Amniotic epithelial cell (primary cell): Measurements from ENCODE around the gene MYLK.
"Not testable (repeated sequence)": the region's sequence is repeated elsewhere in the genome, so short reads cannot be mapped to it uniquely, and the experiment has no call there.

ENCODE experiments used
- DNase-seq: peaks from one replicate; pipeline ENCODE4 v3.0.0-alpha.2; 2010; ENCODE audit warnings: low read depth

Gene MYLK, protein sequence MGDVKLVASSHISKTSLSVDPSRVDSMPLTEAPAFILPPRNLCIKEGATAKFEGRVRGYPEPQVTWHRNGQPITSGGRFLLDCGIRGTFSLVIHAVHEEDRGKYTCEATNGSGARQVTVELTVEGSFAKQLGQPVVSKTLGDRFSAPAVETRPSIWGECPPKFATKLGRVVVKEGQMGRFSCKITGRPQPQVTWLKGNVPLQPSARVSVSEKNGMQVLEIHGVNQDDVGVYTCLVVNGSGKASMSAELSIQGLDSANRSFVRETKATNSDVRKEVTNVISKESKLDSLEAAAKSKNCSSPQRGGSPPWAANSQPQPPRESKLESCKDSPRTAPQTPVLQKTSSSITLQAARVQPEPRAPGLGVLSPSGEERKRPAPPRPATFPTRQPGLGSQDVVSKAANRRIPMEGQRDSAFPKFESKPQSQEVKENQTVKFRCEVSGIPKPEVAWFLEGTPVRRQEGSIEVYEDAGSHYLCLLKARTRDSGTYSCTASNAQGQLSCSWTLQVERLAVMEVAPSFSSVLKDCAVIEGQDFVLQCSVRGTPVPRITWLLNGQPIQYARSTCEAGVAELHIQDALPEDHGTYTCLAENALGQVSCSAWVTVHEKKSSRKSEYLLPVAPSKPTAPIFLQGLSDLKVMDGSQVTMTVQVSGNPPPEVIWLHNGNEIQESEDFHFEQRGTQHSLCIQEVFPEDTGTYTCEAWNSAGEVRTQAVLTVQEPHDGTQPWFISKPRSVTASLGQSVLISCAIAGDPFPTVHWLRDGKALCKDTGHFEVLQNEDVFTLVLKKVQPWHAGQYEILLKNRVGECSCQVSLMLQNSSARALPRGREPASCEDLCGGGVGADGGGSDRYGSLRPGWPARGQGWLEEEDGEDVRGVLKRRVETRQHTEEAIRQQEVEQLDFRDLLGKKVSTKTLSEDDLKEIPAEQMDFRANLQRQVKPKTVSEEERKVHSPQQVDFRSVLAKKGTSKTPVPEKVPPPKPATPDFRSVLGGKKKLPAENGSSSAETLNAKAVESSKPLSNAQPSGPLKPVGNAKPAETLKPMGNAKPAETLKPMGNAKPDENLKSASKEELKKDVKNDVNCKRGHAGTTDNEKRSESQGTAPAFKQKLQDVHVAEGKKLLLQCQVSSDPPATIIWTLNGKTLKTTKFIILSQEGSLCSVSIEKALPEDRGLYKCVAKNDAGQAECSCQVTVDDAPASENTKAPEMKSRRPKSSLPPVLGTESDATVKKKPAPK (N-terminal part only)

DNA sequence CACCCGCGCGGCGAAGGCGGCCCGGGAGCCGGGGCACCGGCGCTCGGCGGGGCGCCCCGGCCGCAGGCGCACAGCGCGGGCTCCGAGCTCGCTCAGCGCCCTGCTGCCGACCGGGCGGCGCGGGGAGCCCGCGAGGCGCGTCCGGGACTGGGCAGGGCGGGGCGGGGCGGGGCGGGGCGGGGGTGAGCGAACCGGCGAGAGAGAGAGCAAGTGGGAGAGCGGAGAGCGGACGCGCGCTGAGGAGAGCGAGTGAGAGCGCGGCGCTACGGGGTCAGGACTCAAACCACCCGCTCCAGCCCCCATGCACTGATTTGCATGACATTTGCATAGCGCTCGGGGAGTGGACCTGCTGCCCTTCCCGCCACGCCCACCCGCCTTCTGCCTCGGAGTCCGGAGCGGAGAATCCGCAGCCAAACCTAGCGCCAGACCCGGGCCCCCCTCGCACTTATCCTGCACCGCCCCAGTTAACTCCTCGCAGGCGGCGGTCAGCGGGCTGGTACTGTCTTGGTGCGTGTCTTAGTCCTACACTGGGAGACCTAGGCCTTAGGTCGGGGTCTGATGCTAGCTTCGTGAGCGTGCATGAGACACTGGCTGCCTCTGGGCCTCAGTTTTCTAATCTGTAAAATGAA, at the start of gene MYLK:
Gene MYLK, minus strand, starts transcription at position 130 of the 629 bp plus-strand sequence. CDS start 90,491 bp downstream, outside the sequence.
- peak; percentile 97 for DNase-seq

DNA sequence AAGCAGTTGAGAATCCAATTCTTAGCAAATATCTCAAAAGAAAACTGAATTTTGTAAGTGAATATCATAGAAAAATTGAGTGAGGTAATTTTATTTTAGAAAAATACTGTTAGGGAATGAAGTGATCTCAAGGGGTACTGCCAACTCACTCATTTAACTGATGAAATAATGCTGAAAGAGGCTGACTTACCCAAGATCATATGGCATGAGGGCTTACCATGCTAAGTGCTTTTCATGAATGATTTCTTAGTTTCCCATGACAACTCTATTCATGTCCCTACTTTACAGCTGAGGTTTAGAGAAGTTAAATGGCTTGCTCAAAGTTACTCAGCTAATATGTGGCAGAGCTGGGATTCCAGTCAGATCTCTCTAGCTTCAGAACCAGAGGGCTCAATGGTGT, 46.3 kb upstream of the MYLK start:
- no peak for DNase-seq

DNA sequence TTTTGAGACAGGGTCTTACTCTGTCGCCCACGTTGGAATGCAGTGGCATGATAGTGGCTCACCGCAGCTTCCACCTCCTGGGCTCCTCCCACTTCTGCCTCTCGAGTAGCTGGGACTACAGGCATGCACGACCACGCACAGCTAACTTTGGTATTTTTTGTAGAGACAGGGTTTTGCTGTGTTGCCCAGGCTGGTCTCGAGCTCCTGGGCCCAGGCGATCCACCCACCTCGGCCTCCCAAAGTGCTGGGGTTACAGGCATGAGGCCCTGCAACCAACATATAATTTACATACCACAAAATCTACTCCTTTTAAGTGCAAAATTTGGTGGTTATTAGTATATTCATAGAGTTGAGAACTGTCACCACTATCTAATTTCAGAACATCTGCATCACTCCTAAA, 45.2 kb upstream of the MYLK start:
- no peak for DNase-seq

DNA sequence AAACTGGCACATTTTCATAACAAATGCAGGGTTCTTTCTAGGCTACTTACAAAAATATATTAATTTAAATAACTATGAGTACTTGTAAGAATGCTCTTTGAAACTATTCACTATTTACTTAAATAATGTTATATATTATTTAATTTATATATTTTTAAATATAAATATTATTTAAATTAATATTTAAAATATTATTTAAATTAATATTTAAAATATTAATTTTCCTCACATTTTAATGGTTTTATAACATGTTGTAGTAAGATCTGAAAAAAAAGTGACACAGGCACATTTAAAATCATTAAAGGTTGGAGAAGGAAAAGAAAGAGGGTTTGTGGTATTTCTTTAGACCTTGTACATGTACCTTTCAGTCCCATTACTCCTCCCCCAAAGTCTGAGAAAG, 42.3 kb upstream of the MYLK start:
- no peak for DNase-seq

DNA sequence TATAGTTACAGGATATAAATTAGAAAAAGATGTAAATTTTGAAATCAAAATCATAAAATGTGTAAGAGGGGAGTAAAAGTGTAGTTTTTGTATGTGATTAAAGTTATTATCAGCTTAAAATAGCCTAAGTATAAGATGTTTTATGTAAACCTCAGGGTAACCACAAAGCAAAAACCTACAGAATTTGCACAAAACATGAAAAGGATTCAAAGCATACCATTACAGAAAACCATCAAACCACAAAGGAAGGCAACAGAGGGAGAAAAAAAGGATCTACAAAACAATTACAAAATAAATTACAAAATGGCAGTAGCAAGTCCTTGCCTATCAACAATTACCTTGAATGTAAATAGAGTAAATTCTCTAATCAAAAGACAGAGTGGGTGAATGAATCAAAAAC, 36.7 kb upstream of the MYLK start:
- DNase-seq: no peak

DNA sequence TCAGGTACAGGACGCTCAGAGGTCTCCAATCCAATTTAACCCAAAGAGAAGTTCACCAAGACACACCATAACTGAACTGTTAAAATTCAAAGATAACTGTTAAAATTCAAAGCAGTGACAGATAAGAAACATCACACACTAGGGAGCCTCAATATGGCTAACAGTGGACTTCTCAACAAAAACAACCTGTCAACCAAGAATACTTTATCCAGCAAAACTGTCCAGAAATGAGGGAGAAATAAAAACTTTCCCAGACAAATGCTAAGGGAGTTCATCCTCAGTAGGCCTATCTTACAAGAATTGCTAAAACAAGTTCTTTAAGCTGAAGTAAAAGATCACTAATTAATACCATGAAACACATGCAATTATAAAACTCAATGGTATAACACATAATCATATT, 36.3 kb upstream of the MYLK start:
- DNase-seq: peak; percentile 9

DNA sequence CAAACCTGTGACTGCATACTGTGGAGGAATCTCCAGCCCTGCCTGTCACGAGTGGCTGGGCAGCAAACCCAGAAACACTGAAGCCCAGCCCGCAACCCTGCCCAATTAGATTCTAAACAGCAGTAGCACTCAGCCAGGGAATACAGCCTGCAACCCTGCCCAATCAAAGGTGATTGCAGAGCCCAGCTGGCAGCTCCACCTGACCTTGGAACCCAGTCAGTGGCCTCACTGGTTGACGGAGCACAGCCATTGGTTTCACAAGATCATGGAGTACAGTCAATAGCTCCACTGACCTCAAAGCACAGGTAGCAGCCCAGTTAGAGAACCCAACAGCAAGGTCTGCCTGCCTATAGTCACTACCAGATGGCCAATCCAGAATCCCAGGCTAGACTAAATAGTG, 35.2 kb upstream of the MYLK start:
- DNase-seq: no peak

DNA sequence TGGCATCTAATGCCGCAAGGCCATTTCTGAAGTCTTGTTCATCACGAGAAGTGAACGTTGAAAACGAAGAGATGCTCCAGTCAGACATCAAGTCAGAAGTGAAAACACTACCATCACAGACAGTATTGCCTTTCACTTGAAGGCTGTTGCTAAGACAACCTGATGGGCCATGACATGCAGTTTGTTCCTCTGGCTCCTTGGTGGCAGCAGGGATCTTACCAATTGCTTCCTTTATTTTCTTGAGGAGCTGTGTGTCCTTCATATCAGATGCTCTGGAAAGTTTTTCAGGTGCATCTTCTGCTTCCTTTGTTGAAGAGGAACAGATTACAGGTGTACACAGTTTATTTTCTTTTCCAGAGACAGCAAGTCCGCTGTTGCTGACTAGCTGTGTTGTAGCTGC, 30.7 kb upstream of the MYLK start:
- no peak for DNase-seq

DNA sequence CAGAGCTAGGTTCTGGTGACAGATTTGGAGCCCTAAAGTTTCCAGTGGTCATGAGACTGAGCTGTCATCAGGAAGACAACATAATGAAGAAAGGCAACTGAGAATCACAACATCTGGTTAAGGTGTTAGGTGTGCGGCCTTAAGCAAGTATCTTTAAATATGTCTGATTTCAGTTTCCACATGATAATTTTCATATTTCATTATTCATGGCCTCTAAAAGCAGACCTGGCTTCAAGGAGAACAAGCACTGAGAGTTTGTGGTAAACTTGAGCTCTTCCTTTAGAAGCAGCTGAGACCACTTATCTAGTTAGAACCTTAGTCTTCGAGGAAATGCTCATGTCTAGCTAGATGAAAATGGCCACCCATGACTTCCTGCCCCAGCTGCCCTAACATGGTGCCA, 25.7 kb upstream of the MYLK start:
- DNase-seq: no peak

DNA sequence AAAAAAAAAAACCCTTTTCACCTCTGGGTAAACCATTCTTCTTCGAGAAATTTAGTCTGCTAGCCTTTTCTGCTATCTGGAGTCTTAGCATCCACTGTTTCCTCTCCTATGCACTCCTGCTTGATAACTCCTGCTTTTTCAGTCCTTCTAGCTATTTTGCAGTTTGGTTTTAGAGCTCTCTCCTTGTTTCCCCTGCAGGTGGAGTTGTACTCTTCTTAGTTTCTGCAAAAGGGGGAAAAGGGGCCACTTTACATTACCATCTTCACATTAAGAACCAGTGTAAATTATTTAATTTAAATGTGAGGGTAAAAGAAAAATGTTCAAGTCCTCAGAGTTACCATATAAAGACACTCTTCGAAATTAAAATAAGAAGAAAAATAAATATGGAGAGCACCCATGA, 23.6 kb upstream of the MYLK start:
- DNase-seq: no peak

DNA sequence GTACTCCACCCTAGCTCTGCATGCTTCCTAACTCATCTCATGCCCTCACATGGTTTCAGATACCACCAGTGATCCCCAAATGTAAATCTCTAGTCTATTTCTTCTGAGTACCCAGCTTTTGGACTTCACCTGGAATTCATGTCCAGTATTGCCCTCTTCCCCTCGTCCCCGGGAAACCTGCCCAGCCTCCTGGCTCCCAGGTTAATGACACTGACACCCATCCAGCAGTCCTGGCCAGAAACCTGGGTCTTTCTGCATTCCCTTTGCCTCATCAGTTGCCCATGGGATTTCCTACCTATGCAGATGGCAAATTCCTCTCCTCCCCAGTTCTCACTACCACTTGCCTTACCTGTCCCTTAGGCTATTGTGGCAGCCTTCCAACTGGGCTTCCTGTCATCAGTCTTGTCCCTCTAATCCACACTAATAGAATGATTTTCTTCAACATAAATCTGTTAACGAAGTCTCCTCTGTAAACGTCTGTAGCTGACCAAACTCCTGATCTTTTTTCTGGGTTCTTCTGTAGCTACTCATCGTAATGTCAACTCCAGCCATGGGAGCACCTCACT, 15.3 kb upstream of the MYLK start:
- DNase-seq: no peak

DNA sequence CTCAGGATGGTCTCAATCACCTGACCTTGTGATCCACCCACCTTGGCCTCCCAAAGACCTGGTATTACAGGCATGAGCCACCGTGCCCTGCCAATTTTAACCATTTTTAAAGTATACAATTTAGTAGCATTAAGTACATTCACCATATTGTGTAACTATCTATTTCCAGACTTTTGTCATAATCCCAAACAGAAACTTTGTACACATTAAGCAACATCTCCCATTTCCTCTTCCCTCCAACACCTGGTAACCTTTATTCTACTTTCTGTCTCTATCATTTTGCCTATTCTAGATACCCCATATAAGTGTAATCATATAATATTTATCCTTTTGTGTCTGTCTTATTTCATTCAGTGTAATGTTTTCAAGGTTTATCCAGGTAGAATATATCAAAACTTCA, 8.9 kb upstream of the MYLK start:
- no peak for DNase-seq

DNA sequence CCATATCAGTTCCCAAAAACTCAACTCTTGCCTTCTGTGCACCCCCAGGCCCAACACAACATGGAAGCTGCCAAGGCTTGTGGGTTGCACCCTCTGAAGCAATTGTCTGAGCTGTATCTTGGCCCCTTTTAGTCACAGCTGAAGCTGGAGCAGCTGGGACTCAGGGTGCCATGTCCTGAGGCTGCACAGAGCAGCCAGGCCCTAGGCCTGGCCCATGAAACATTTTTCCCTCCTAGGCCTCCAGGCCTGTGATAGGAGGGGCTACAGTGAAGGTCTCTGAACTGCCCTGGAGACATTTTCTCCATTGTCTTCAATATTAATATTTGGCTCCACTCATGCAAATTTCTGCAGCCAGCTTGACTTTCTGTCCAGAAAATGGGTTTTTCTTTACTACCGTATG, 8.1 kb upstream of the MYLK start:
- no peak for DNase-seq

DNA sequence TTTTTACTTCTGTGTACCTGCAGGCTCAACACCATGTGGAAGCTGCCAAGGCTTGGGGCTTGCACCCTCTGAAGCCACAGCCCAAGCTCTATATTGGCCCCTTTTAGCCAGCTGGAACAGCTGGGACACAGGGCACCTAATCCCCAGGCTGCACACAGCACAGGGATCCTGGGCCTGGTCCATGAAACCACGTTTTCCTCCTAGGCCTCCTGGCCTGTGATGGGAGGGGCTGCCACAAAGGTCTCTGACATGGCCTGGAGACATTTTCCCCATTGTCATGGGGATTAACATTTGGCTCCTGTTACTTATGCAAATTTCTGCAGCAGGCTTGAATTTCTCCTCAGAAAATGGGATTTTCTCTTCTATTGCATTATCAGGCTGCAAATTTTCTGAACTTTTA, 6.9 kb upstream of the MYLK start:
- DNase-seq: not testable (repeated sequence)

DNA sequence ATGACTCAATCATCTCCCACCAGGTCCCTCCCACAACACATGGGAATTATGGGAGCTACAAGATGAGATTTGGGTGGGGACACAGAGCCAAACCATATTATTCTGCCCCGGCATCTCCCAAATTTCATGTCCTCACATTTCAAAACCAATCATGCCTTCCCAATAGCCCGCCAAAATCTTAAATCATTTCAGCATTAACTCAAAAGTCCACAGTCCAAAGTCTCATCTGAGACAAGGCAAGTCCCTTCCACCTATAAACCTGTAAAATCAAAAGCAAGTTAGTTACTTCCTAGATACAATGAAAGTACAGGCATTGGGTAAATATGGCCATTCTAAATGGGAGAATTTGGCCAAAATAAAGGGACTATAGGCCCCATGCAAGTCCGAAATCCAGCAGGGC, 6.0 kb upstream of the MYLK start:
- not testable (repeated sequence) for DNase-seq

DNA sequence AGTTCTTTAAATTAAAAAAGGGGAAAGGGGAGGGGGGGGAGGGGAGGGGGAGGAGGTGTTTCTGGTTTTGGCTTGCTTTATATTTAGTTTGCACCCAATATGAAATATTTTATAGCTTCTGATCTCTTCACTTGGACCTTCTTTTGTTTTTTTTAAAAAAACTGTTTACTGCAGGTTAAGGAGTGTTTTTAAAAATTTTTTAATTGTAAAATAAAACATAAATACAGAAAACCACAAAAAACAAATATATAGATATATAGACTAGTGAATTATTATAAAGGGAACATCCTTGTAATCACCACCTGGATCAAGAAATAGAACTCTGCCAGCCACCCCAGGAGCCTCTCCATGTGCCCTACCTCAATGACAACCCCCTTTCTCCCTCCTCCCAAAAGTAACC, 861 bp upstream of the MYLK start:
- no peak for DNase-seq

DNA sequence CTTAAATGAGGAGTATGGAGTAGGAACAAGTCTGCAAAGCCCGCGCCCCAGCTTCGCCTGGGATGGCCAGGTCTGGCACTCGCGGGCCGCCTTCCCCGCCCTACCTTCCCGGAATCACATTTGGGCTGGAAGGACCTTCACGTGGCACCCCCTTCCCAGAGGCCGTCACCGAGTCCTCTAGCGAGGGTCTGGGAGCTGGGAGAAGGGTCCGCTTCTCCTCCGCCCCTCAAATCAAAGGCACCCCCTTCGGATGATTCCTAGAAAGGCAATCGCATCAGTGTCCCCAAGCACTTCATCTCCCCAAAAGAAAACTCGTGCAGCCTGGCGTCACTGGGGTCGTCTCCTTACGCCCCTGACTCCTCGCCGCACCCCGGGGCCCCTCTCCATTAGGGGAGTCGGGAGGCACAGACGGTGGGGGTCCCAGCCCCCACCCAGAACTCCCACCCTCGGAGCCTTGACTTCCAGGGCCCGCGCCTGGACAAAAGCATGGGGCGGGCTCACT, 380 bp downstream of the MYLK start:
- no peak for DNase-seq

DNA sequence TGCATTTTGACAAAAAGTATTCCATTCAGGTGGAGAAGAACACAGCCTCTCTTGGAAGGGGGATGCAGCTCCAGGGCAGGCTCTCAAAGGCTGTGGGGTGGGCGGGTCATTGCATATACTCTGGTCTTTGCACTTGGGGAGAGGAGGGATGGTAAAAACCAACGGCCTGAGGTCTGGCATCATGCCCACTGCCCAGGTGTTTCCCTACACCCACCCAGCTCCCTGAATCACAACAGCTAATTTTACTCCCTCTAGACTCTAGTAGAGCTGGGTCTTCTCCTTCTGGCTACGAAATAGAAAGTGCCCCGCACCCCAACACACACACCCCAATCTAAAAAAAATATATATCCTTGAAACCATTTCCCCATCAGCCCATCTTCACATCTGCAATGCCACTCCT, 1.0 kb downstream of the MYLK start:
- DNase-seq: no peak

DNA sequence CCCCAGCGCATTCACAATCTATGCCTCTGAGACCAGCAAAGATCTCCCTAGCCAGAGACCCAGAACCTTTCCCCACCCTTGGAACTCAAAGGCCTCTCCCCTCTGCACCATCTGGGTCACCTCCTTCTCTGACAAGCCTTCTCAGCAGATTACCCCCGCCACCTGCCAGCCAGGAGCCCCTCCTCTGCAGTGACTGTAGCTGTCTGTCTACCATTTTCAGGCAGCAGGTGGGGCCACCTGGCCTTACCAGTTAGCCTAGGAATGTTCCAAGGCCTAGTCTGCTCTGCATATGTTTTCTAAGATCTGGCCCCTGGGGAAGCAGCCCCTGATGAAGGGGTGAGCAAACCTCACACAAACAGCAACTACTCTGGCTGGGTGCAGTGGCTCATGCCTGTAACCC, 2.4 kb downstream of the MYLK start:
- no peak for DNase-seq

DNA sequence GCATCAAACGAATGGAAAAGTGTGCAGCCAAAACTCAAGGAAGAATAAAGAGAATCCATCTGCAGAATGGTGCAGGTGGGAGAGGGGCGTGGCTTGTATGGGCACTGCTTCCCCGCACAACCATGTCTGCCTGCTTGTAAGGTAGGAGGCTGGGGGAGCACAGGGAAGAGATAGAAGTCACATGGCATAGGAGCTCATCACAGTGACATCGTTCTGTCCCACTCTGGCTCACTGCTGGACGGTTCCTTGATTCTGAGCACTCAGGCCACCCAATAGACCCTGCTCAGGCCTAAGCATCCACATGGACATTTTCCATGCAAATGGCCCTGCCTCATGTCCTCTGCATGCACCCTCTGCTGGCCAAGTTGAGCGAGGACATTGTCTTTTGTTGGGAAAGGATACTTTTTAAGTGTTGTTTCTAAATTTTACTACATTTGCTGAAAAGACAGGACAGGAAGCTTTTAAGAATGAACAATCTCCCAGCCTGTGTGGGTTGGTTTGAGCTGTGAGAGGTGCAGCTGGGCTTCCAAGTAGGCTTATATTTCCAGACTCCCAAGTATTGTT, 3.1 kb downstream of the MYLK start:
- peak; percentile 51 for DNase-seq

DNA sequence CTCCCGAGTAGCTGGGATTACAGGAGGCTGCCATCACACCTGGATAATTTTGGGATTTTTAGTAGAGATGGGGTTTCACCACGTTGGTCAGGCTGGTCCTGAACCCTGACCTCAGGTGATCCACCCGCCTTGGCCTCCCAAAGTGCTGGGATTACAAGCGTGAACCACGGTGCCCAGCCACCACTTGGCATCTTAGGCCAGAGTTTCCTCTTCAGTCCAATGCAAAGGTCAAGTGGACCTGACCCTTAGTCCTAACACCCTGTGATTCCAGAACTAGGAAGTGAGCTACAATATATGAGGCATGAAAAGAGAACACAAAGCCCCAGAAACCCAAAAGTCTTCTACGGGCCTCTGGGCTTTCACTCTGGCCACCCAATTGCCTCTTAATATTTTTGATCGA, 5.3 kb downstream of the MYLK start:
- DNase-seq: no peak
